ENCODE measurements around the gene PLSCR1.
"Not testable (repeated sequence)": the region's sequence is repeated elsewhere in the genome, so short reads cannot be mapped to it uniquely, and the experiment has no call there.

PLSCR1 gene

GRCh38 chr3:146485297-146485696 lies 59.1 kb downstream of the PLSCR1 start:
- FAIRE-seq: no peak
- no peak for DNase-seq (ENCODE audit: insufficient read length, low spot score)

- FAIRE-seq: no peak
Measured at GRCh38 chr3:146476094-146476740, 68.2 kb downstream of the PLSCR1 start.

GRCh38 chr3:146474976-146475375 lies 69.4 kb downstream of the PLSCR1 start:
- not testable (repeated sequence) for FAIRE-seq; DNase-seq (ENCODE audit: insufficient read length, low spot score)

More at GRCh38 chr3:146476094-146476740, 68.2 kb downstream of the PLSCR1 start:
- no peak for DNase-seq (ENCODE audit: insufficient read length, low spot score)

GRCh38 chr3:146473726-146474125 lies 70.7 kb downstream of the PLSCR1 start:
- FAIRE-seq: no peak
- no peak for DNase-seq (ENCODE audit: insufficient read length, low spot score)

GRCh38 chr3:146472611-146473010 lies 71.8 kb downstream of the PLSCR1 start:
- FAIRE-seq (no peak), DNase-seq (ENCODE audit: insufficient read length, low spot score) (no peak)

- no peak for FAIRE-seq
- no peak for DNase-seq (ENCODE audit: insufficient read length, low spot score)
Measured at GRCh38 chr3:146471012-146471411, 73.4 kb downstream of the PLSCR1 start.

GRCh38 chr3:146470425-146470990 lies 73.9 kb downstream of the PLSCR1 start:
- FAIRE-seq (no peak), DNase-seq (ENCODE audit: insufficient read length, low spot score) (no peak)

- peak; percentile 62 for FAIRE-seq
- DNase-seq (ENCODE audit: insufficient read length, low spot score): peak; percentile 74
Measured at GRCh38 chr3:146469150-146470017, 75.0 kb downstream of the PLSCR1 start, which contains the start of gene PLSCR2. Gene PLSCR2 (minus strand): TSS chr3:146469561. CDS start chr3:146459904, 9,657 bp downstream.

- DNase-seq (ENCODE audit: insufficient read length, low spot score) (no peak), FAIRE-seq (peak; percentile 83)
Measured at GRCh38 chr3:146468671-146469149, 75.7 kb downstream of the PLSCR1 start.

GRCh38 chr3:146468234-146468633 lies 76.2 kb downstream of the PLSCR1 start:
- FAIRE-seq (no peak), DNase-seq (ENCODE audit: insufficient read length, low spot score) (no peak)

GRCh38 chr3:146466604-146467003 lies 77.8 kb downstream of the PLSCR1 start:
- no peak for FAIRE-seq

GRCh38 chr3:146465693-146466465 lies 78.5 kb downstream of the PLSCR1 start:
- DNase-seq (ENCODE audit: insufficient read length, low spot score) (no peak), FAIRE-seq (no peak)

More at GRCh38 chr3:146466604-146467003, 77.8 kb downstream of the PLSCR1 start:
- DNase-seq (ENCODE audit: insufficient read length, low spot score): no peak

Data from GM19239 (cell line).